GM23338 (cell line): ENCODE results near the gene TTYH3. TPM values are rescaled to one million over a fixed set of nuclear protein-coding genes. Genes with fewer than 3 reads are reported as not detected.

Experiments used
- ATAC-seq: fragments of 200-7000 bp; cut with Tn5 transposase; 3 replicates; pipeline ENCODE4 v1.9.1; 2020
- DNase-seq: peaks from one replicate; pipeline ENCODE4 v3.0.0-alpha.2; 2015; ENCODE audit warnings: low spot score
- H2AFZ ChIP-seq: fragments of 200-600 bp; sonication (generic); 2 replicates; pipeline ENCODE4 v1.8.0; 2016; ENCODE audit warnings: antibody characterized with exemption, mild to moderate bottlenecking, moderate library complexity
- H3F3A ChIP-seq: fragments of 200-600 bp; sonication (generic); replicated peaks from 2 replicates; pipeline ENCODE4 v1.8.0; 2017; ENCODE audit warnings: antibody characterized with exemption, mixed run types, low read depth
- H3K27ac ChIP-seq: fragments of 200-600 bp; sonication (generic); 2 replicates; pipeline ENCODE4 v1.6.1; 2016; ENCODE audit warnings: low read depth
- H3K27me3 ChIP-seq: fragments of 200-600 bp; sonication (generic); 2 replicates; pipeline ENCODE4 v1.8.0; 2016; ENCODE audit warnings: mild to moderate bottlenecking, mixed run types, moderate library complexity; ENCODE audit not compliant: insufficient read depth
- H3K36me3 ChIP-seq: fragments of 200-600 bp; sonication (generic); 2 replicates; pipeline ENCODE4 v1.8.0; 2016; ENCODE audit warnings: mild to moderate bottlenecking; ENCODE audit not compliant: insufficient read depth
- H3K4me1 ChIP-seq: fragments of 200-600 bp; sonication (generic); 2 replicates; pipeline ENCODE4 v1.8.0; 2016; ENCODE audit warnings: mild to moderate bottlenecking, moderate library complexity; ENCODE audit not compliant: insufficient read depth
- H3K4me2 ChIP-seq: fragments of 200-600 bp; sonication (generic); 2 replicates; pipeline ENCODE4 v1.7.1; 2017; ENCODE audit warnings: mixed run types
- H3K4me3 ChIP-seq: fragments of 200-600 bp; sonication (generic); 2 replicates; pipeline ENCODE4 v1.6.1; 2016; ENCODE audit warnings: mixed run types
- H3K79me2 ChIP-seq: fragments of 200-600 bp; sonication (generic); replicated peaks from 2 replicates; pipeline ENCODE4 v1.8.0; 2017; ENCODE audit warnings: mild to moderate bottlenecking; ENCODE audit not compliant: insufficient read depth
- H3K9me2 ChIP-seq: fragments of 200-600 bp; sonication (generic); 2 replicates; pipeline ENCODE4 v1.8.0; 2017; ENCODE audit not compliant: insufficient read depth
- H4K20me1 ChIP-seq: fragments of 200-600 bp; sonication (generic); replicated peaks from 2 replicates; pipeline ENCODE4 v1.8.0; 2017; ENCODE audit warnings: mild to moderate bottlenecking; ENCODE audit not compliant: insufficient read depth
- H3K27ac Mint-ChIP-seq: 2 replicates; pipeline ENCODE4 v1.8.0; 2020; ENCODE audit warnings: inconsistent platforms, mild to moderate bottlenecking, moderate library complexity, mixed read lengths
- H3K27me3 Mint-ChIP-seq: 3 replicates; pipeline ENCODE4 v1.8.0; 2022; ENCODE audit warnings: low read depth, mild to moderate bottlenecking, moderate library complexity, mixed read lengths, inconsistent platforms; ENCODE audit not compliant: insufficient read depth, poor library complexity
- H3K36me3 Mint-ChIP-seq: 3 replicates; pipeline ENCODE4 v1.8.0; 2021; ENCODE audit warnings: low read depth, mild to moderate bottlenecking, inconsistent platforms, moderate library complexity, mixed read lengths
- H3K4me1 Mint-ChIP-seq: 3 replicates; pipeline ENCODE4 v1.8.0; 2020; ENCODE audit warnings: mild to moderate bottlenecking, inconsistent platforms, mixed read lengths
- H3K4me3 Mint-ChIP-seq: 3 replicates; pipeline ENCODE4 v1.8.0; 2021; ENCODE audit warnings: moderate library complexity, mild to moderate bottlenecking, inconsistent platforms, mixed read lengths
- H3K9me3 Mint-ChIP-seq: 3 replicates; pipeline ENCODE4 v1.8.0; 2020; ENCODE audit warnings: moderate library complexity, mild to moderate bottlenecking, inconsistent platforms, mixed read lengths
- EZH2 ChIP-seq: fragments of 200-600 bp; sonication (generic); IDR thresholded peaks from one replicate; pipeline ENCODE4 v1.8.0; 2017; ENCODE audit warnings: antibody characterized with exemption, mild to moderate bottlenecking, low read depth; ENCODE audit not compliant: unreplicated experiment
- polyA plus RNA-seq: library from polyadenylated mRNA; unstranded; fragments of >200 nt; fragmentation: Nextera tagmentation; extraction: Ambion mirVana; gene quantifications from 2 replicates; pipeline ENCODE4 v1.2.1, GENCODE V29; 2016
- total RNA-seq: library from RNA; depleted of rRNA; stranded (reverse); fragments of >200 nt; shearing (Covaris generic); gene quantifications from 2 replicates; pipeline ENCODE4 v1.2.3, GENCODE V29; 2014
- TF ChIP-seq, protein P1 (sequence below): fragments of 250-450 bp; sonication (Bioruptor Pico); IDR thresholded peaks from 2 replicates; pipeline ENCODE4 v1.5.0; 2020; ENCODE audit warnings: mild to moderate bottlenecking, moderate library complexity
- TF ChIP-seq, protein P2 (sequence below), 2 experiments: fragments of 200-600 bp in 1 of 2; sonication (generic) in 1 of 2; conservative IDR thresholded peaks; 2 replicates each; pipeline versions ENCODE4 v1.5.1 to v1.6.1; 2016 to 2017; ENCODE audit warnings: antibody characterized with exemption in 2 of 2, low read depth in 2 of 2, mild to moderate bottlenecking in 2 of 2, moderate library complexity in 1 of 2
- TF ChIP-seq, protein P3 (sequence below): IDR thresholded peaks from one replicate; pipeline ENCODE4 v1.6.1; 2018; ENCODE audit warnings: antibody characterized with exemption; ENCODE audit not compliant: unreplicated experiment

The TTYH3 gene
- total and polyA plus RNA-seq, 2 experiments from 2014 or later, result 59.6 to 126 TPM

DNA sequence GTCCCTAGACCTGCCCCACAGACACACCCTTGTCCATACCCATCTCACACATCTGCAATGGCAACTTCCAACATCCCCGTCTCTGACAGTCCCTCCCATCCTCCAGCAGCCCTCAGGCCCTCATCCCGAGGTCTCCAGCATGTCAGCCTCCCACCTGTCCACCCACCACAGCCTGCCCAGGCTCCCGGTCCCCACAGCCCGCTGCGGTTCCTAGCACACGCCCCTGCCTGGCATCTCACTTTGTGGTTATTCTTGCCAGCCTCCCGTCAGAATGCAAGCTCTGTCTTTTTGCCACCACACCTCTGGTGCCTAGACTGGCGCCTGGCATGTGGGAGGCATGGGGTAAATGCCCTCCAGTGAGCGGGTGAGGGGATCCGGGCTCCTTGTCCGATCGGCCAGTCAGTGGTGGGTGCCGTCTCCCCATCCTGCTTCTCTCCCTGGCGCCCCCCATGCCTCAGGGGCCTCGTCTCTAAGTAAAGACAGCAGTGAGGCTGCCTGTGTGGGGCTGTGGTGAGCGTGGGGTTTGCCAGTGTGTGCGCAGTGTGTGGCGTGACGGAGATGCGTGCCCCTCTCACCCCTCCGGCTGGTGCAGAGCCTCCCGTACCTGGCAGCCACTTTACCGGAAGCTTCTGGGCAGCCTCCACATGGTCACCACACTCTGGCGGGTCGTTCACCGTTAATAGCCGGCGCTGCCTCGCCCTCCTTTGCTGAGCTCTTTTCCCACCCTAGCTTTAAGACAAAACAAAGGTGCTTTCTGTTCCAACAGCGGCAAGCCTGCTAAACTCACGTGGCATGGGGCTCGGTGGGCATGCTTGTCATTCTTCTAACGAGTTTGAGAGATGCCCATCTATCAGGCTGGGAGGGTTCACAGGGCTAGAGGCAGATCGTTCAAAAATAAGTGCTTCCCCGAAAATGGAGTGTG lies 28.5 kb upstream of the TTYH3 start:
- no peak for DNase-seq
- TF ChIP-seq, protein P1, sequence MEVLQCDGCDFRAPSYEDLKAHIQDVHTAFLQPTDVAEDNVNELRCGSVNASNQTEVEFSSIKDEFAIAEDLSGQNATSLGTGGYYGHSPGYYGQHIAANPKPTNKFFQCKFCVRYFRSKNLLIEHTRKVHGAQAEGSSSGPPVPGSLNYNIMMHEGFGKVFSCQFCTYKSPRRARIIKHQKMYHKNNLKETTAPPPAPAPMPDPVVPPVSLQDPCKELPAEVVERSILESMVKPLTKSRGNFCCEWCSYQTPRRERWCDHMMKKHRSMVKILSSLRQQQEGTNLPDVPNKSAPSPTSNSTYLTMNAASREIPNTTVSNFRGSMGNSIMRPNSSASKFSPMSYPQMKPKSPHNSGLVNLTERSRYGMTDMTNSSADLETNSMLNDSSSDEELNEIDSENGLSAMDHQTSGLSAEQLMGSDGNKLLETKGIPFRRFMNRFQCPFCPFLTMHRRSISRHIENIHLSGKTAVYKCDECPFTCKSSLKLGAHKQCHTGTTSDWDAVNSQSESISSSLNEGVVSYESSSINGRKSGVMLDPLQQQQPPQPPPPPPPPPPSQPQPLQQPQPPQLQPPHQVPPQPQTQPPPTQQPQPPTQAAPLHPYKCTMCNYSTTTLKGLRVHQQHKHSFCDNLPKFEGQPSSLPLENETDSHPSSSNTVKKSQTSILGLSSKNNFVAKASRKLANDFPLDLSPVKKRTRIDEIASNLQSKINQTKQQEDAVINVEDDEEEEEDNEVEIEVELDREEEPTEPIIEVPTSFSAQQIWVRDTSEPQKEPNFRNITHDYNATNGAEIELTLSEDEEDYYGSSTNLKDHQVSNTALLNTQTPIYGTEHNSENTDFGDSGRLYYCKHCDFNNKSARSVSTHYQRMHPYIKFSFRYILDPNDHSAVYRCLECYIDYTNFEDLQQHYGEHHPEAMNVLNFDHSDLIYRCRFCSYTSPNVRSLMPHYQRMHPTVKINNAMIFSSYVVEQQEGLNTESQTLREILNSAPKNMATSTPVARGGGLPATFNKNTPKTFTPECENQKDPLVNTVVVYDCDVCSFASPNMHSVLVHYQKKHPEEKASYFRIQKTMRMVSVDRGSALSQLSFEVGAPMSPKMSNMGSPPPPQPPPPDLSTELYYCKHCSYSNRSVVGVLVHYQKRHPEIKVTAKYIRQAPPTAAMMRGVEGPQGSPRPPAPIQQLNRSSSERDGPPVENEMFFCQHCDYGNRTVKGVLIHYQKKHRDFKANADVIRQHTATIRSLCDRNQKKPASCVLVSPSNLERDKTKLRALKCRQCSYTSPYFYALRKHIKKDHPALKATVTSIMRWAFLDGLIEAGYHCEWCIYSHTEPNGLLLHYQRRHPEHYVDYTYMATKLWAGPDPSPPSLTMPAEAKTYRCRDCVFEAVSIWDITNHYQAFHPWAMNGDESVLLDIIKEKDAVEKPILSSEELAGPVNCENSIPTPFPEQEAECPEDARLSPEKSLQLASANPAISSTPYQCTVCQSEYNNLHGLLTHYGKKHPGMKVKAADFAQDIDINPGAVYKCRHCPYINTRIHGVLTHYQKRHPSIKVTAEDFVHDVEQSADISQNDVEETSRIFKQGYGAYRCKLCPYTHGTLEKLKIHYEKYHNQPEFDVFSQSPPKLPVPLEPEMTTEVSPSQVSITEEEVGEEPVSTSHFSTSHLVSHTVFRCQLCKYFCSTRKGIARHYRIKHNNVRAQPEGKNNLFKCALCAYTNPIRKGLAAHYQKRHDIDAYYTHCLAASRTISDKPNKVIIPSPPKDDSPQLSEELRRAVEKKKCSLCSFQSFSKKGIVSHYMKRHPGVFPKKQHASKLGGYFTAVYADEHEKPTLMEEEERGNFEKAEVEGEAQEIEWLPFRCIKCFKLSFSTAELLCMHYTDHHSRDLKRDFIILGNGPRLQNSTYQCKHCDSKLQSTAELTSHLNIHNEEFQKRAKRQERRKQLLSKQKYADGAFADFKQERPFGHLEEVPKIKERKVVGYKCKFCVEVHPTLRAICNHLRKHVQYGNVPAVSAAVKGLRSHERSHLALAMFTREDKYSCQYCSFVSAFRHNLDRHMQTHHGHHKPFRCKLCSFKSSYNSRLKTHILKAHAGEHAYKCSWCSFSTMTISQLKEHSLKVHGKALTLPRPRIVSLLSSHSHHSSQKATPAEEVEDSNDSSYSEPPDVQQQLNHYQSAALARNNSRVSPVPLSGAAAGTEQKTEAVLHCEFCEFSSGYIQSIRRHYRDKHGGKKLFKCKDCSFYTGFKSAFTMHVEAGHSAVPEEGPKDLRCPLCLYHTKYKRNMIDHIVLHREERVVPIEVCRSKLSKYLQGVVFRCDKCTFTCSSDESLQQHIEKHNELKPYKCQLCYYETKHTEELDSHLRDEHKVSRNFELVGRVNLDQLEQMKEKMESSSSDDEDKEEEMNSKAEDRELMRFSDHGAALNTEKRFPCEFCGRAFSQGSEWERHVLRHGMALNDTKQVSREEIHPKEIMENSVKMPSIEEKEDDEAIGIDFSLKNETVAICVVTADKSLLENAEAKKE, result no peak
- no peak for TF ChIP-seq EZH2

DNA sequence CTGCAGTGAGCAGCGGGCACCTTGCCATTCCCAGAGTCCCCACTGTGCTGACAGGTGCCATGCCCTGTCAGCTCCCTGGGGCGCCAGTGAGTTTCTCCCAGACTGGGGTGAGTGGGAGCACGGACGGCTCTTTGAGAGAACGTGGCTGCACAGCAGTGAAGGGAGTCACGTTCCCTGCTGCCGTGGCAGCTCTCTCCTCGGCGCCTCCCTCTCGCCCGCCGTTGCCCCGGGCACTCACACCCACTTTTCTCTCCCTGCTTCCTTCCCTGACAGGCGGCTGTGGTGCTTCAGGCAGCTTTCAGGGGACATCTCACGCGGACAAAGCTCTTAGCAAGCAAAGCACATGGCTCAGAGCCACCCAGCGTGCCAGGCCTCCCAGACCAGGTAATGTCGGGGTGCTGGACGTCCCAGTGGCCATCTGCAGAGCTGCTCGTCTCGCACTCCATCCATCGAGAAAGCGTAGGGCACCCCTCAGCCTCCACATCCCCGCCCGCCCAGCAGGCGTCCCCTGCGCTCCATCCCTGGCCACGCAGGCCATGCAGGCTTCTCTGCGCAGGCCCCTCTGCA lies 27.1 kb upstream of the TTYH3 start:
- no peak overlapping the region for H3K27ac ChIP-seq
- no peak overlapping the region for H3K4me2 ChIP-seq
- H2AFZ ChIP-seq, result no peak overlapping the region
- no peaks in the 10 kb centered on the region for H3K9me2 ChIP-seq
- H3K27ac Mint-ChIP-seq, result no peak overlapping the region
- H3K36me3 ChIP-seq, result no peaks in the 10 kb centered on the region
- H3K79me2 ChIP-seq, result no peaks in the 10 kb centered on the region
- H3K27me3 Mint-ChIP-seq, result peaks cover 6% of the 10 kb centered on the region
- ATAC-seq, result no peak
- TF ChIP-seq, protein P2, sequence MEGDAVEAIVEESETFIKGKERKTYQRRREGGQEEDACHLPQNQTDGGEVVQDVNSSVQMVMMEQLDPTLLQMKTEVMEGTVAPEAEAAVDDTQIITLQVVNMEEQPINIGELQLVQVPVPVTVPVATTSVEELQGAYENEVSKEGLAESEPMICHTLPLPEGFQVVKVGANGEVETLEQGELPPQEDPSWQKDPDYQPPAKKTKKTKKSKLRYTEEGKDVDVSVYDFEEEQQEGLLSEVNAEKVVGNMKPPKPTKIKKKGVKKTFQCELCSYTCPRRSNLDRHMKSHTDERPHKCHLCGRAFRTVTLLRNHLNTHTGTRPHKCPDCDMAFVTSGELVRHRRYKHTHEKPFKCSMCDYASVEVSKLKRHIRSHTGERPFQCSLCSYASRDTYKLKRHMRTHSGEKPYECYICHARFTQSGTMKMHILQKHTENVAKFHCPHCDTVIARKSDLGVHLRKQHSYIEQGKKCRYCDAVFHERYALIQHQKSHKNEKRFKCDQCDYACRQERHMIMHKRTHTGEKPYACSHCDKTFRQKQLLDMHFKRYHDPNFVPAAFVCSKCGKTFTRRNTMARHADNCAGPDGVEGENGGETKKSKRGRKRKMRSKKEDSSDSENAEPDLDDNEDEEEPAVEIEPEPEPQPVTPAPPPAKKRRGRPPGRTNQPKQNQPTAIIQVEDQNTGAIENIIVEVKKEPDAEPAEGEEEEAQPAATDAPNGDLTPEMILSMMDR (conservative IDR thresholded peaks at IDR 0.05; ENCODE audit: low read depth in 2 of 2), result peak; percentile 12 to 58; a peak in 2 of 4 replicates
- TF ChIP-seq, protein P3, sequence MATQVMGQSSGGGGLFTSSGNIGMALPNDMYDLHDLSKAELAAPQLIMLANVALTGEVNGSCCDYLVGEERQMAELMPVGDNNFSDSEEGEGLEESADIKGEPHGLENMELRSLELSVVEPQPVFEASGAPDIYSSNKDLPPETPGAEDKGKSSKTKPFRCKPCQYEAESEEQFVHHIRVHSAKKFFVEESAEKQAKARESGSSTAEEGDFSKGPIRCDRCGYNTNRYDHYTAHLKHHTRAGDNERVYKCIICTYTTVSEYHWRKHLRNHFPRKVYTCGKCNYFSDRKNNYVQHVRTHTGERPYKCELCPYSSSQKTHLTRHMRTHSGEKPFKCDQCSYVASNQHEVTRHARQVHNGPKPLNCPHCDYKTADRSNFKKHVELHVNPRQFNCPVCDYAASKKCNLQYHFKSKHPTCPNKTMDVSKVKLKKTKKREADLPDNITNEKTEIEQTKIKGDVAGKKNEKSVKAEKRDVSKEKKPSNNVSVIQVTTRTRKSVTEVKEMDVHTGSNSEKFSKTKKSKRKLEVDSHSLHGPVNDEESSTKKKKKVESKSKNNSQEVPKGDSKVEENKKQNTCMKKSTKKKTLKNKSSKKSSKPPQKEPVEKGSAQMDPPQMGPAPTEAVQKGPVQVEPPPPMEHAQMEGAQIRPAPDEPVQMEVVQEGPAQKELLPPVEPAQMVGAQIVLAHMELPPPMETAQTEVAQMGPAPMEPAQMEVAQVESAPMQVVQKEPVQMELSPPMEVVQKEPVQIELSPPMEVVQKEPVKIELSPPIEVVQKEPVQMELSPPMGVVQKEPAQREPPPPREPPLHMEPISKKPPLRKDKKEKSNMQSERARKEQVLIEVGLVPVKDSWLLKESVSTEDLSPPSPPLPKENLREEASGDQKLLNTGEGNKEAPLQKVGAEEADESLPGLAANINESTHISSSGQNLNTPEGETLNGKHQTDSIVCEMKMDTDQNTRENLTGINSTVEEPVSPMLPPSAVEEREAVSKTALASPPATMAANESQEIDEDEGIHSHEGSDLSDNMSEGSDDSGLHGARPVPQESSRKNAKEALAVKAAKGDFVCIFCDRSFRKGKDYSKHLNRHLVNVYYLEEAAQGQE, result no peak
- H3K27me3 ChIP-seq, result no peaks in the 10 kb centered on the region
- H3K4me3 Mint-ChIP-seq, result no peak overlapping the region
- H3F3A ChIP-seq, result 0 out of 2 replicates have a peak, but pooled peaks cover 4% of the 10 kb centered on the region
- H3K4me3 ChIP-seq, result no peak overlapping the region
- no peaks in the 10 kb centered on the region for H3K9me3 Mint-ChIP-seq
- DNase-seq, result no peak
- no peaks in the 10 kb centered on the region for H4K20me1 ChIP-seq
- no peaks in the 10 kb centered on the region; the same call in 2 of the 3 replicates for H3K36me3 Mint-ChIP-seq
- peaks cover 9% of the 10 kb centered on the region; the same call in 2 of the 3 replicates for H3K4me1 Mint-ChIP-seq
- H3K4me1 ChIP-seq, result no peaks in the 10 kb centered on the region

More for the DNA sequence above, 28.5 kb upstream of the TTYH3 start:
- Histone ChIP-seq H3K27me3 (no peaks in the 10 kb centered on the region), H3K27ac (no peak overlapping the region), H3F3A (0 out of 2 replicates have a peak, but pooled peaks cover 7% of the 10 kb centered on the region), H3K9me2 (no peaks in the 10 kb centered on the region), H3K79me2 (no peaks in the 10 kb centered on the region), H3K36me3 (no peaks in the 10 kb centered on the region), H3K4me3 (no peak overlapping the region), H3K4me1 (no peaks in the 10 kb centered on the region), H4K20me1 (no peaks in the 10 kb centered on the region), H3K4me2 (no peak overlapping the region), H2AFZ (no peak overlapping the region)
- Mint-ChIP-seq H3K27ac (no peak overlapping the region), H3K9me3 (no peaks in the 10 kb centered on the region), H3K4me3 (no peak overlapping the region), H3K27me3 (peaks cover 5% of the 10 kb centered on the region), H3K36me3 (no peaks in the 10 kb centered on the region; the same call in 2 of the 3 replicates), H3K4me1 (peaks cover 5% of the 10 kb centered on the region; the same call in 2 of the 3 replicates)
- no peak for ATAC-seq
